ENCODE results near the gene HPSE2. TPM values are rescaled to one million over a fixed set of nuclear protein-coding genes. Genes with fewer than 3 reads are reported as not detected.

Gene HPSE2
- total RNA-seq, 1 experiment from 2014 or later: 0.05 TPM

GRCh38 chr10:98407744-98408241 lies 827.9 kb downstream of the HPSE2 start:
- ATAC-seq: 0 out of 2 replicates have a peak, but pooled peaks have one; percentile 7

More at GRCh38 chr10:98407744-98408241, 827.9 kb downstream of the HPSE2 start:
- BruUV-seq (replicated peaks): no TSS peak
- no peaks in the 10 kb centered on the region for H3K9me3 ChIP-seq (ENCODE audit: control insufficient read depth in 1 of 2, insufficient read depth in 1 of 2, low read depth in 1 of 2, low read length in 2 of 2)
- intact Hi-C loops (cut with micrococcal nuclease): no loop called here
- ChIA-PET CTCF (no interaction called here), POLR2A (no interaction called here), RAD21 (ENCODE audit: low non-redundant PET in 1 of 2, low total read pairs in 2 of 2, uncharacterized antibody in 2 of 2, unreplicated experiment in 2 of 2) (no interaction called here)
- TF ChIP-seq SP1 (IDR thresholded peaks at IDR 0.05; ENCODE audit: low read depth) (no peak), EZH2phosphoT487 (IDR thresholded peaks at IDR 0.05; ENCODE audit: borderline replicate concordance) (no peak), EZH2 (IDR thresholded peaks at IDR 0.05) (no peak), CBX3 (IDR thresholded peaks at IDR 0.05; ENCODE audit: low read depth) (no peak), EGR1 (IDR thresholded peaks at IDR 0.05; ENCODE audit: low read depth) (no peak), MAX (IDR thresholded peaks at IDR 0.05) (no peak), YY1 (IDR thresholded peaks at IDR 0.05; ENCODE audit: extremely low read depth, insufficient replicate concordance, low read depth, low read length) (no peak), ZBTB33 (IDR thresholded peaks at IDR 0.05; ENCODE audit: extremely low read depth, insufficient replicate concordance, low read length) (no peak)
- TF ChIP-seq, protein P1, sequence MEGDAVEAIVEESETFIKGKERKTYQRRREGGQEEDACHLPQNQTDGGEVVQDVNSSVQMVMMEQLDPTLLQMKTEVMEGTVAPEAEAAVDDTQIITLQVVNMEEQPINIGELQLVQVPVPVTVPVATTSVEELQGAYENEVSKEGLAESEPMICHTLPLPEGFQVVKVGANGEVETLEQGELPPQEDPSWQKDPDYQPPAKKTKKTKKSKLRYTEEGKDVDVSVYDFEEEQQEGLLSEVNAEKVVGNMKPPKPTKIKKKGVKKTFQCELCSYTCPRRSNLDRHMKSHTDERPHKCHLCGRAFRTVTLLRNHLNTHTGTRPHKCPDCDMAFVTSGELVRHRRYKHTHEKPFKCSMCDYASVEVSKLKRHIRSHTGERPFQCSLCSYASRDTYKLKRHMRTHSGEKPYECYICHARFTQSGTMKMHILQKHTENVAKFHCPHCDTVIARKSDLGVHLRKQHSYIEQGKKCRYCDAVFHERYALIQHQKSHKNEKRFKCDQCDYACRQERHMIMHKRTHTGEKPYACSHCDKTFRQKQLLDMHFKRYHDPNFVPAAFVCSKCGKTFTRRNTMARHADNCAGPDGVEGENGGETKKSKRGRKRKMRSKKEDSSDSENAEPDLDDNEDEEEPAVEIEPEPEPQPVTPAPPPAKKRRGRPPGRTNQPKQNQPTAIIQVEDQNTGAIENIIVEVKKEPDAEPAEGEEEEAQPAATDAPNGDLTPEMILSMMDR (IDR thresholded peaks at IDR 0.05 in 2 of 3, conservative IDR thresholded peaks at IDR 0.05 in 1 of 3; ENCODE audit: borderline replicate concordance in 1 of 3, insufficient read depth in 1 of 3, low read depth in 2 of 3, low read length in 2 of 3): no peak
- H2AFZ ChIP-seq (ENCODE audit: low read depth, low read length, poor library complexity, severe bottlenecking): no peak overlapping the region
- no peak overlapping the region for H3K9ac ChIP-seq (ENCODE audit: low read length)
- H3K4me3 ChIP-seq (replicated peaks in 1 of 2; ENCODE audit: low read depth in 1 of 2, low read length in 2 of 2): no peak overlapping the region
- H3K4me1 ChIP-seq (ENCODE audit: control insufficient read depth in 1 of 2, insufficient read depth in 2 of 2, low read length in 2 of 2): peaks cover 0 to 3% of the 10 kb centered on the region in 2 experiments; a peak in 1 of 4 replicates
- DNase-seq (ENCODE audit: low read depth, low spot score): no peak
- no peaks in the 10 kb centered on the region for H4K20me1 ChIP-seq (ENCODE audit: insufficient read depth)
- no peak overlapping the region for H3K4me2 ChIP-seq (ENCODE audit: low read length)
- no peaks in the 10 kb centered on the region for H3K9me2 ChIP-seq (ENCODE audit: insufficient read depth)
- H3K36me3 ChIP-seq (ENCODE audit: control insufficient read depth in 1 of 2, insufficient read depth in 2 of 2, low read length in 2 of 2): no peaks in the 10 kb centered on the region
- no peak overlapping the region for H3K27ac ChIP-seq (ENCODE audit: low read depth, low read length)
- no peaks in the 10 kb centered on the region for H3K79me2 ChIP-seq (ENCODE audit: insufficient read depth, low read length)
- no peaks in the 10 kb centered on the region for H3K27me3 ChIP-seq (ENCODE audit: insufficient read depth, low read length)

Small RNA genes lying within 50 kb of the gene (microRNA-seq; reads per million reads assigned to microRNA genes)
- gene MIR4685 (ENCODE audit: borderline number of aligned reads): not detected
- not detected for gene MIR6507 (ENCODE audit: borderline number of aligned reads)

Other genes starting within 250 kb of the HPSE2 start
- gene CNNM1, start 93.5 kb upstream of the HPSE2 start, total RNA-seq (2021; ENCODE audit: unreplicated experiment): not detected
- gene GOT1, start 194.8 kb upstream of the HPSE2 start, total RNA-seq (2021; ENCODE audit: unreplicated experiment): 135 TPM

Measured in HCT116 (cell line).